Measurements from ENCODE around the gene KRTAP3-1.

KRTAP3-1 gene

DNA sequence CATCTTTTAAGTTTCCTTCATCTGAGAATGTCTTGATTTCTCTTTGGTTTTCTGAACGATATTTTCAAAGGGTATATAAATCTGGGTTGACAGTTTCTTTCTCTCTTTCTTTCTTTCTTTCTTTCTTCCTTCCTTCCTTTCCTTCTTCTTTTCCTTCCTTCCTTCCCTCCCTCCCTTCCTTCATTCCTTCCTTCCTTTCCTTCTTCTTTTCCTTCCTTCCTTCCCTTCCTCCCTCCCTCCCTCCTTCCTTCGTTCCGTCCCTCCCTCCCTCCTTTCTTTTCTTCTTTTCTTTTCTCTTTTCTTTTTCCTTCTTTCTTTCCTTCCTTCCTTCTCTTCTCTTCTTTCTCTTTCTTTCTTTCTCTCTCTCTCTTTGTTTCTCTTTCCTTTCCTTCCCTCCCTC lies 34.6 kb downstream of the KRTAP3-1 start:
- no peak for DNase-seq

DNA sequence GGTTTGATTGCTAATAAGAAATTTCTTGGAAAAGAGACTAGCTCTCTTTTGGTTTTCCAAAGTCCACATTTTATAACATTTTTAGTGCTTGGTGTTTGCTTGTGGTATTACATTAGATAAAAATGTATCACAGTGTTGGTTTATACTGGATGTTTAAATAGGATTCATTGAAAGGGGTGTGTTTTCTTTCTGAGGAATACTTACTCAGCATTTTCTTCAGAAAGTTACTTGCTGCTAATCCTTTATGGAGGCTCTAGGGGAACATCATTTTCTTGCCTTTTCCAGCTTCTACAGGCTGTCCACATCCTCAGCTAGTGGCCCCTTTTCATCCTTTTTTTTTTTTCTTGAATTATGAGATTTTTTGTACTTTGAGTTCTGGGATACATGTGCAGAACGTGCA lies 41.3 kb downstream of the KRTAP3-1 start:
- DNase-seq, result no peak

DNA sequence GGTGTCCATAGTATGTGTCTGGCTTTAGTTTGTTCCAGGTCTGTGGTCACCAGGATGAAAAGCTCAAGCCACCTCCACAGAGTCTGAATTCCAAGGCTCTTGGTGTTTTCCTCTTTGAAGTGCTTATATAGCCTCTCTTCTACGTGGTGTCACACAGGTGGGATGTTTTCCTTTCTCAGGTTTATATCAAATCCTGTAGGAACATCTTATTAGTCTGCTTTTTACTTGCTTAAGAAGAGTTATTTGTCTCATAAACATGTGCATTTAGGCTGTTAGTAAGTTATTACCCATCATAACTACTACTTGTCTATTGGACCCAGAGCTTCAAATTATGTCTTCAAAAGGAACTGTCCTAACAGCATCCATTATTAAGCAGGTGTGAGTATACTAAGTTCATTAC lies 42.1 kb downstream of the KRTAP3-1 start, which contains the start of gene KRT39:
KRT39 (minus strand) TSS at position 101 of the 400 bp plus-strand sequence; CDS start at position 9, 92 bp downstream.
- no peak for DNase-seq

GRCh38 chr17:40963838-40964237 lies 45.1 kb downstream of the KRTAP3-1 start:
- DNase-seq, result peak; percentile 29

- no peak for DNase-seq
Observed at GRCh38 chr17:40962059-40962561, 46.8 kb downstream of the KRTAP3-1 start.

GRCh38 chr17:40961591-40961990 lies 47.3 kb downstream of the KRTAP3-1 start:
- DNase-seq, result no peak

DNA sequence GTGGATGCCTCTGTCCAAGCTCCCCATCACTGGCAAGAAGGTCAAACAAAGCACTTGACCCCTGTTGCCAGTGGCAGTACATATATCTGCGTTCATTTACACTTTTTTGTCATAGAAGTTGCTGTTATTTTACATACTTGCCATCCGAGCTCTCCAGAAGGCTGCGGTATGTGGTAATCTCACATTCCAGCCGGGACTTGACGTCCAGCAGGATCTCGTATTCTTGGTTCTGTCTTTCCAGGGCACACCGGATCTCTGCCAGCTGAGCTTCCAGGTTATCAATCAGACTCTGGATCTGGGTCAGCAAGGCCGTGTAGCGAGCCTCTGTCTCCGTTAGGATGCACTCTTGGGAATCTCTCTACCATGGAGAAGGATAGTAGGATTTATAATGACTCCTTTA lies 48.8 kb downstream of the KRTAP3-1 start:
- DNase-seq, result no peak
